ENCODE results near the gene DENND2C.

DNA sequence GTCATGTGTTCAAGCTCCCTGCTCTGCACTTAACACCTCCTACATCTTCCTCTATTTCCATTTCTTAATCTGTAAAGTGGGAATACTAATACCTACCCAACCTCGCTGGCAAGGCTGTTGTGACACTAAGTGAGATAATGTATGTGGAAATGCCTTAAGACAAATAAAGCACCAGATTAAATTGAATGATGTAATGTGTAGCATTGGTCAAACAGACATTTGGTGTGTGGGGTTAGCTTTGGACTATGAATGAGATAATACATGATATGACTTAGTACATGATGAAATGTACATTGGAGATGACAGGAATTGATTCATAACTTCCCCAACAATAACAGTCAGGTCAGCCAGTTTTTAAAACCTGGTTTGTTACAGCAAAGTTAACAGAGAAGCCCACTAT, 20.3 kb upstream of the DENND2C start:
- TF ChIP-seq, protein P1, sequence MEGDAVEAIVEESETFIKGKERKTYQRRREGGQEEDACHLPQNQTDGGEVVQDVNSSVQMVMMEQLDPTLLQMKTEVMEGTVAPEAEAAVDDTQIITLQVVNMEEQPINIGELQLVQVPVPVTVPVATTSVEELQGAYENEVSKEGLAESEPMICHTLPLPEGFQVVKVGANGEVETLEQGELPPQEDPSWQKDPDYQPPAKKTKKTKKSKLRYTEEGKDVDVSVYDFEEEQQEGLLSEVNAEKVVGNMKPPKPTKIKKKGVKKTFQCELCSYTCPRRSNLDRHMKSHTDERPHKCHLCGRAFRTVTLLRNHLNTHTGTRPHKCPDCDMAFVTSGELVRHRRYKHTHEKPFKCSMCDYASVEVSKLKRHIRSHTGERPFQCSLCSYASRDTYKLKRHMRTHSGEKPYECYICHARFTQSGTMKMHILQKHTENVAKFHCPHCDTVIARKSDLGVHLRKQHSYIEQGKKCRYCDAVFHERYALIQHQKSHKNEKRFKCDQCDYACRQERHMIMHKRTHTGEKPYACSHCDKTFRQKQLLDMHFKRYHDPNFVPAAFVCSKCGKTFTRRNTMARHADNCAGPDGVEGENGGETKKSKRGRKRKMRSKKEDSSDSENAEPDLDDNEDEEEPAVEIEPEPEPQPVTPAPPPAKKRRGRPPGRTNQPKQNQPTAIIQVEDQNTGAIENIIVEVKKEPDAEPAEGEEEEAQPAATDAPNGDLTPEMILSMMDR (IDR thresholded peaks at IDR 0.05; ENCODE audit: borderline replicate concordance, extremely low read depth, low read length, poor library complexity, severe bottlenecking), result no peak
- TF ChIP-seq EZH2 (IDR thresholded peaks at IDR 0.05; ENCODE audit: borderline replicate concordance, low read depth, low read length, severe bottlenecking), result no peak

Measured in DND-41 (cell line).